GM12874 (cell line): ENCODE measurements around the gene ADARB2.

ENCODE experiments used
- TF ChIP-seq, protein P1 (sequence below): IDR thresholded peaks from 2 replicates; pipeline ENCODE4 v1.5.1; 2011; ENCODE audit warnings: low read depth, mild to moderate bottlenecking, control low read depth, low read length, moderate library complexity; ENCODE audit not compliant: insufficient read depth

Gene ADARB2

DNA sequence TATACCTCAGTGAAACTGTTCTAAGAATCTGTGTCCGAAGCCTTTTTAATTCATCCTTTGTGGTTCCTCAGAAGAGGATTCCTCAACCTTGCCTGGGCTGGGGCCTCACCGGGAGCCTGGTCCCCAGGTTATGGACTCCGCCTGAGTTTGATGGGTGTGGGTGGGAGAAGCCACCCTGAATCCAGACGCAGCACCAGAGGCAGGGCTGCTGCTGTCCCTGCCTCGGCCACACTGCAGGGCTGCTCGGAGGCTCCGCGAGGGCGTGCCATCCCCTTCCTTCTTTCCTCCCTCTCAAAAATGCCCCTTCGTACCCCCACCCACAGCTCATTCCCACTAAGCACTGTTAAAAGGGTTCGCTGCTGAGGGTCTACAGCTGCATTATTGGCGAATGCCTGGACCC is 146.3 kb downstream of the ADARB2 start:
- TF ChIP-seq, protein P1, sequence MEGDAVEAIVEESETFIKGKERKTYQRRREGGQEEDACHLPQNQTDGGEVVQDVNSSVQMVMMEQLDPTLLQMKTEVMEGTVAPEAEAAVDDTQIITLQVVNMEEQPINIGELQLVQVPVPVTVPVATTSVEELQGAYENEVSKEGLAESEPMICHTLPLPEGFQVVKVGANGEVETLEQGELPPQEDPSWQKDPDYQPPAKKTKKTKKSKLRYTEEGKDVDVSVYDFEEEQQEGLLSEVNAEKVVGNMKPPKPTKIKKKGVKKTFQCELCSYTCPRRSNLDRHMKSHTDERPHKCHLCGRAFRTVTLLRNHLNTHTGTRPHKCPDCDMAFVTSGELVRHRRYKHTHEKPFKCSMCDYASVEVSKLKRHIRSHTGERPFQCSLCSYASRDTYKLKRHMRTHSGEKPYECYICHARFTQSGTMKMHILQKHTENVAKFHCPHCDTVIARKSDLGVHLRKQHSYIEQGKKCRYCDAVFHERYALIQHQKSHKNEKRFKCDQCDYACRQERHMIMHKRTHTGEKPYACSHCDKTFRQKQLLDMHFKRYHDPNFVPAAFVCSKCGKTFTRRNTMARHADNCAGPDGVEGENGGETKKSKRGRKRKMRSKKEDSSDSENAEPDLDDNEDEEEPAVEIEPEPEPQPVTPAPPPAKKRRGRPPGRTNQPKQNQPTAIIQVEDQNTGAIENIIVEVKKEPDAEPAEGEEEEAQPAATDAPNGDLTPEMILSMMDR = no peak

DNA sequence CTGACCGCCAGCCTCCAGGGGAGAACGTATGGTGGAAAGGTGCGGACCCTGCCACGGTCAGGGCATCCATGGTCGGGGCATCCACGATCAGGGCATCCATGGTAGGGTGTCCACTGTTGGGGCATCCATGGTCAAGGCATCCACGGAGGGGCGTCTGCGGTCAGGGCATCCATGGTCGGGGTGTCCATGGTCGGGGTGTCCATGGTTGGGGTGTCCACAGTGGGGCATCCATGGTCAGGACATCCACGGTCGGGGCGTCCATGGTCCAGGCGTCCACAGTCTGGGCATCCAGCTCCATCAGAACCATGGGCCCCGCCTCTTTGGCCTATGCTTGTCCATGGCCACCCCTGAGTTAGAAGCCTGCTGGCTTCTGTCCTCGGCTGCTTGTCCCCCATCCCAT is 148.1 kb downstream of the ADARB2 start:
- TF ChIP-seq, protein P1 = no peak

DNA sequence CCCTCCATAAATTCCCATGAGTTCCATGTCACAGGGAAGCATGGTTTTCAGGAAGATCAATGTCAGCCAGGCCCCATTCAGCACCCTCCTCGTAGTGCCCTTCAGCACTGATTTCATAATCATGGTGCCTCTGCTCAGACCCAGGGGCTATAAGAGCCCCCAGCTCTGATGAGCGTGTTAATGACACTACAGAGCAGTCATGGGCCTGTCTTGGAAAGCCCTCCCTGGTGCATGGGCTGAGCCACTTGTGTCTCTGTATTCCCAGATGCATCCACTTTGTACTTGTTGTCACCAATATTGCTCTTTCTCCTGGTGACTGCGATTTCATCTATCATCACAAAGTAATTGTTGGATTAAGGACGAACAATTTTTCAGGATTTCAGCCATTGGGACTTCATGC is 154.6 kb downstream of the ADARB2 start:
- TF ChIP-seq, protein P1 = no peak

DNA sequence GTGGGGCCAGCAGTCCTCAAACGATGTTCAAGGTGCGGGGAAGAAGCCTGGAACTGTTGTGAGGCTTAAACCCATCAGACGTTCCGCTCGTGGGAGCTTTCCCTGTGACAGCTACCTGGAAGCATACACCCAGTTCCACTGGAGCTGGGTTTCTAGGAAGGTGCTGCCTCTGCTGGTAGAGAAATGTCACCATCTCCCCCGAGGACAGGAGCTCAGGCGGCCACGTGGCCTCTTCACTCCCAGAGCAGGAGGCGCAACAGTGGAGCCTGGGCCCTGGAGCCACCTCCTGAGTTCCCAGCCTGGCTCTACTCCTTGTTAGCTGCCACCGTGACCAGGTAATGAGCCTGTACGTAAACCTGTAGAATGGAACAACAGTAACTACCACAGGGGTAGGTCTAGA is 156.1 kb downstream of the ADARB2 start:
- TF ChIP-seq, protein P1 = no peak

GRCh38 chr10:1579671-1580070 is 157.7 kb downstream of the ADARB2 start:
- TF ChIP-seq, protein P1 = no peak

GRCh38 chr10:1579141-1579491 is 158.2 kb downstream of the ADARB2 start:
- TF ChIP-seq, protein P1 = no peak

- TF ChIP-seq, protein P1 = no peak
Measured at GRCh38 chr10:1578392-1579140, 158.8 kb downstream of the ADARB2 start.

DNA sequence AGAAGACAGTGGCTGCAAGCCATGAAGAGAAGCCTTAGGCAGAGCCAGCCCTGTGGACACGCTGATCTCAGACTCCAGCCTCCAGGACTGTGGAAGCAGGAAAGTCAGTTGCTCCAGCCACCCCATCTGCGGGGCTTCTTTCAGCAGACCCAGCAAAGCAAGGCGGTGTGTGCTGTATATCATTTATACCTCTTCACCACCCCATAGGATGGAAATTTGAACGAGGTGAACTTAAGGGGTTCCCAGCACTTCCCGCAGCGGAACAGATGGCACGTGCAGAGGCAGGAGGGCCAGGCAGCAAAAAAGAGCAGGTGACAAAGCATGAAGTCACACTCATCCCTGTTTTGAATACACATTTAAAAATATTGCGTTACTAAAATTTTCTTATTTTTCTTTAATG is 159.4 kb downstream of the ADARB2 start:
- TF ChIP-seq, protein P1 = no peak
